Stimulated activated CD8-positive, alpha-beta memory T cell treated with anti-CD3 and anti-CD28 coated beads, Interleukin-4, amount 100 ng/mL, for 24 hours (primary cell): ENCODE results near the gene MLXIPL.
"Not testable (repeated sequence)": the region's sequence is repeated elsewhere in the genome, so short reads cannot be mapped to it uniquely, and the experiment has no call there.

Experiments
- DNase-seq: peaks from one replicate; pipeline ENCODE4 v3.0.0-alpha.2; 2020; ENCODE audit warnings: low read depth

The MLXIPL gene

GRCh38 chr7:73646785-73647724 lies 22.7 kb upstream of the MLXIPL start:
- no peak for DNase-seq

GRCh38 chr7:73645643-73646174 lies 21.4 kb upstream of the MLXIPL start:
- no peak for DNase-seq

- DNase-seq, result no peak
Measured at GRCh38 chr7:73644688-73645286, 20.5 kb upstream of the MLXIPL start.

- DNase-seq, result no peak
Measured at GRCh38 chr7:73642834-73643233, 18.5 kb upstream of the MLXIPL start.

- DNase-seq, result no peak
Measured at GRCh38 chr7:73638911-73639310, 14.6 kb upstream of the MLXIPL start.

GRCh38 chr7:73635428-73636200 lies 11.3 kb upstream of the MLXIPL start:
- no peak for DNase-seq

GRCh38 chr7:73633844-73634243 lies 9.5 kb upstream of the MLXIPL start:
- no peak for DNase-seq

- no peak for DNase-seq
Measured at GRCh38 chr7:73633323-73633722, 9.0 kb upstream of the MLXIPL start.

GRCh38 chr7:73631558-73631957 lies 7.2 kb upstream of the MLXIPL start:
- DNase-seq, result no peak

GRCh38 chr7:73628504-73628903 lies 4.2 kb upstream of the MLXIPL start:
- no peak for DNase-seq

GRCh38 chr7:73626814-73627213 lies 2.5 kb upstream of the MLXIPL start:
- no peak for DNase-seq

- DNase-seq, result no peak
Measured at GRCh38 chr7:73625276-73625675, 954 bp upstream of the MLXIPL start.

GRCh38 chr7:73624669-73625001 lies 313 bp upstream of the MLXIPL start:
- DNase-seq, result no peak

GRCh38 chr7:73622909-73623797 lies 1.2 kb downstream of the MLXIPL start:
- DNase-seq, result no peak

GRCh38 chr7:73622527-73622908 lies 1.8 kb downstream of the MLXIPL start:
- DNase-seq, result no peak

- DNase-seq, result no peak
Measured at GRCh38 chr7:73621168-73622063, 2.9 kb downstream of the MLXIPL start.

- DNase-seq, result not testable (repeated sequence)
Measured at GRCh38 chr7:73619394-73619793, 4.9 kb downstream of the MLXIPL start.

GRCh38 chr7:73618538-73618937 lies 5.8 kb downstream of the MLXIPL start:
- DNase-seq, result no peak

GRCh38 chr7:73617520-73617919 lies 6.8 kb downstream of the MLXIPL start:
- not testable (repeated sequence) for DNase-seq

GRCh38 chr7:73615886-73616285 lies 8.4 kb downstream of the MLXIPL start:
- no peak for DNase-seq
